ENCODE measurements around the gene FAAH. TPM values are rescaled to one million over a fixed set of nuclear protein-coding genes. Genes with fewer than 3 reads are reported as not detected.
"Not testable (repeated sequence)": the region's sequence is repeated elsewhere in the genome, so short reads cannot be mapped to it uniquely, and the experiment has no call there.

Gene FAAH
- 1 to 10 TPM; 6.1 to 7.6 TPM for total RNA-seq

GRCh38 chr1:46394108-46394871, at the start of gene FAAH:
FAAH (plus strand) TSS chr1:46394317; CDS start chr1:46394349, 32 bp downstream.
- H3K27me3 Mint-ChIP-seq, result peaks cover 10% of the 10 kb centered on the region
- peak; percentile 55 for DNase-seq
- peaks cover 11% of the 10 kb centered on the region for H3K36me3 Mint-ChIP-seq (ENCODE audit: low read depth)
- H3K4me3 Mint-ChIP-seq, result peak within 1 kb of the TSS; percentile 69
- H3K9me3 Mint-ChIP-seq, result peaks cover 16% of the 10 kb centered on the region
- CTCF ChIA-PET, result no interaction called here
- peaks cover 9% of the 10 kb centered on the region for H3K4me1 Mint-ChIP-seq
- POLR2A ChIA-PET, result no interaction called here
- H3K27ac Mint-ChIP-seq, result peak within 1 kb of the TSS; percentile 78

GRCh38 chr1:46344481-46344880, 49.6 kb upstream of the FAAH start:
- Mint-ChIP-seq H3K36me3 (ENCODE audit: low read depth) (peaks cover 21% of the 10 kb centered on the region), H3K27me3 (no peaks in the 10 kb centered on the region), H3K9me3 (no peaks in the 10 kb centered on the region), H3K4me1 (peaks cover 46% of the 10 kb centered on the region), H3K4me3 (no peak overlapping the region), H3K27ac (no peak overlapping the region)
- POLR2A ChIA-PET, result interaction anchor here (0.9 kb wide), 1 partner anchor 824 kb away, joined by 4 read pairs; no protein-coding TSS in a partner anchor
- CTCF ChIA-PET, result interaction anchor here (1.0 to 1.7 kb wide), 3 partner anchors 11 to 48 kb away, joined by 3 to 4 read pairs (median 4); no protein-coding TSS in a partner anchor
- DNase-seq, result no peak

GRCh38 chr1:46345281-46345680, 48.8 kb upstream of the FAAH start:
- no peak overlapping the region for H3K27ac Mint-ChIP-seq
- H3K27me3 Mint-ChIP-seq, result no peaks in the 10 kb centered on the region
- no peak overlapping the region for H3K4me3 Mint-ChIP-seq
- CTCF ChIA-PET, result interaction anchor here (1.0 kb wide), 2 partner anchors 22 to 42 kb away, joined by 3 to 4 read pairs; partner anchors contain the start of genes LRRC41 and UQCRH
- H3K4me1 Mint-ChIP-seq, result peaks cover 42% of the 10 kb centered on the region
- no peak for DNase-seq
- POLR2A ChIA-PET, result no interaction called here
- peaks cover 28% of the 10 kb centered on the region for H3K36me3 Mint-ChIP-seq (ENCODE audit: low read depth)
- no peaks in the 10 kb centered on the region for H3K9me3 Mint-ChIP-seq

GRCh38 chr1:46352363-46352762, 41.8 kb upstream of the FAAH start:
- ChIA-PET POLR2A (no interaction called here), CTCF (no interaction called here)
- DNase-seq, result no peak
- no peak overlapping the region for H3K27ac Mint-ChIP-seq
- H3K36me3 Mint-ChIP-seq (ENCODE audit: low read depth), result peaks cover 38% of the 10 kb centered on the region
- no peak overlapping the region for H3K4me3 Mint-ChIP-seq
- no peaks in the 10 kb centered on the region for H3K9me3 Mint-ChIP-seq
- H3K4me1 Mint-ChIP-seq, result peaks cover 8% of the 10 kb centered on the region
- H3K27me3 Mint-ChIP-seq, result no peaks in the 10 kb centered on the region

GRCh38 chr1:46355920-46356319, 38.2 kb upstream of the FAAH start:
- POLR2A ChIA-PET, H3K4me3 Mint-ChIP-seq, DNase-seq, H3K4me1 Mint-ChIP-seq, H3K9me3 Mint-ChIP-seq, H3K27ac Mint-ChIP-seq, H3K27me3 Mint-ChIP-seq: not testable (repeated sequence)
- peaks cover 29% of the 10 kb centered on the region for H3K36me3 Mint-ChIP-seq (ENCODE audit: low read depth)
- CTCF ChIA-PET, result interaction anchor here (0.7 kb wide), 1 partner anchor 823 kb away, joined by 3 read pairs; no protein-coding TSS in a partner anchor

GRCh38 chr1:46362158-46362557, 32.0 kb upstream of the FAAH start:
- Mint-ChIP-seq H3K27ac (no peak overlapping the region), H3K27me3 (no peaks in the 10 kb centered on the region), H3K36me3 (ENCODE audit: low read depth) (peaks cover 26% of the 10 kb centered on the region), H3K4me3 (no peak overlapping the region), H3K4me1 (no peaks in the 10 kb centered on the region), H3K9me3 (no peaks in the 10 kb centered on the region)
- ChIA-PET POLR2A (no interaction called here), CTCF (interaction anchor here (2.1 kb wide), 1 partner anchor 14 kb away, joined by 6 read pairs; no protein-coding TSS in a partner anchor)
- no peak for DNase-seq

- ChIA-PET POLR2A (no interaction called here), CTCF (interaction anchor here (2.1 kb wide), 1 partner anchor 15 kb away, joined by 6 read pairs; no protein-coding TSS in a partner anchor)
- Mint-ChIP-seq H3K4me3 (no peak overlapping the region), H3K4me1 (no peaks in the 10 kb centered on the region), H3K9me3 (no peaks in the 10 kb centered on the region), H3K27ac (no peak overlapping the region), H3K36me3 (ENCODE audit: low read depth) (peaks cover 24% of the 10 kb centered on the region), H3K27me3 (no peaks in the 10 kb centered on the region)
- no peak for DNase-seq
These were observed 31.0 kb upstream of the FAAH start for GRCh38 chr1:46363121-46363520.

- no peaks in the 10 kb centered on the region for H3K4me1 Mint-ChIP-seq
- H3K9me3 Mint-ChIP-seq, result no peaks in the 10 kb centered on the region
- H3K4me3 Mint-ChIP-seq, result no peak overlapping the region
- DNase-seq, result no peak
- ChIA-PET CTCF (no interaction called here), POLR2A (interaction anchor here (0.6 kb wide), 1 partner anchor 62 kb away, joined by 3 read pairs; no protein-coding TSS in a partner anchor)
- peaks cover 27% of the 10 kb centered on the region for H3K36me3 Mint-ChIP-seq (ENCODE audit: low read depth)
- H3K27me3 Mint-ChIP-seq, result no peaks in the 10 kb centered on the region
- no peak overlapping the region for H3K27ac Mint-ChIP-seq
These were observed 29.5 kb upstream of the FAAH start for GRCh38 chr1:46364612-46365011.

GRCh38 chr1:46365796-46366195, 28.3 kb upstream of the FAAH start:
- H3K9me3 Mint-ChIP-seq, POLR2A ChIA-PET, DNase-seq, H3K27me3 Mint-ChIP-seq, H3K4me3 Mint-ChIP-seq, H3K4me1 Mint-ChIP-seq, H3K27ac Mint-ChIP-seq: not testable (repeated sequence)
- peaks cover 22% of the 10 kb centered on the region for H3K36me3 Mint-ChIP-seq (ENCODE audit: low read depth)
- CTCF ChIA-PET, result interaction anchor here (0.8 kb wide), 1 partner anchor 337 kb away, joined by 3 read pairs; no protein-coding TSS in a partner anchor

- ChIA-PET POLR2A (interaction anchor here (0.6 kb wide), 1 partner anchor 175 kb away, joined by 4 read pairs; no protein-coding TSS in a partner anchor), CTCF (interaction anchor here (0.7 kb wide), 1 partner anchor 21 kb away, joined by 3 read pairs; no protein-coding TSS in a partner anchor)
- H3K9me3 Mint-ChIP-seq, result no peaks in the 10 kb centered on the region
- no peaks in the 10 kb centered on the region for H3K27me3 Mint-ChIP-seq
- no peak overlapping the region for H3K27ac Mint-ChIP-seq
- no peak for DNase-seq
- peaks cover 2% of the 10 kb centered on the region for H3K4me1 Mint-ChIP-seq
- H3K36me3 Mint-ChIP-seq (ENCODE audit: low read depth), result peaks cover 19% of the 10 kb centered on the region
- H3K4me3 Mint-ChIP-seq, result no peak overlapping the region
These were observed 27.0 kb upstream of the FAAH start for GRCh38 chr1:46367072-46367471.

- not testable (repeated sequence) for H3K4me1 Mint-ChIP-seq, H3K27me3 Mint-ChIP-seq, DNase-seq, H3K9me3 Mint-ChIP-seq, H3K4me3 Mint-ChIP-seq, H3K27ac Mint-ChIP-seq
- ChIA-PET CTCF (interaction anchor here (0.7 to 2.2 kb wide), 2 partner anchors 20 to 22 kb away, joined by 3 to 5 read pairs; no protein-coding TSS in a partner anchor), POLR2A (interaction anchor here (0.6 kb wide), 1 partner anchor 175 kb away, joined by 4 read pairs; no protein-coding TSS in a partner anchor)
- H3K36me3 Mint-ChIP-seq (ENCODE audit: low read depth), result peaks cover 17% of the 10 kb centered on the region
These were observed 26.4 kb upstream of the FAAH start for GRCh38 chr1:46367701-46368100.

- Mint-ChIP-seq H3K9me3 (no peaks in the 10 kb centered on the region), H3K4me1 (peaks cover 2% of the 10 kb centered on the region), H3K27ac (no peak overlapping the region), H3K36me3 (ENCODE audit: low read depth) (peaks cover 11% of the 10 kb centered on the region), H3K4me3 (no peak overlapping the region), H3K27me3 (no peaks in the 10 kb centered on the region)
- no peak for DNase-seq
- ChIA-PET CTCF (interaction anchor here (1.1 to 2.2 kb wide), 2 partner anchors 21 to 73 kb away, joined by 4 to 5 read pairs; no protein-coding TSS in a partner anchor), POLR2A (no interaction called here)
These were observed 25.3 kb upstream of the FAAH start for GRCh38 chr1:46368791-46369190.

GRCh38 chr1:46369542-46370213, 24.4 kb upstream of the FAAH start:
- POLR2A ChIA-PET, result no interaction called here
- no peak overlapping the region for H3K27ac Mint-ChIP-seq

More at GRCh38 chr1:46369542-46370213, 24.4 kb upstream of the FAAH start:
- Mint-ChIP-seq H3K4me3 (no peak overlapping the region), H3K27me3 (no peaks in the 10 kb centered on the region), H3K4me1 (peaks cover 2% of the 10 kb centered on the region), H3K9me3 (no peaks in the 10 kb centered on the region), H3K36me3 (ENCODE audit: low read depth) (peaks cover 11% of the 10 kb centered on the region)
- CTCF ChIA-PET, result interaction anchor here (1.1 to 2.2 kb wide), 2 partner anchors 22 to 72 kb away, joined by 4 to 5 read pairs; no protein-coding TSS in a partner anchor
- no peak for DNase-seq

Data from activated CD4-positive, alpha-beta T cell treated with anti-CD3 and anti-CD28 coated beads, Interleukin-2, amount 10 ng/mL, durations not matched to agents 7 days and 5 days (primary cell).